ENCODE data around the gene MYRFL.

GRCh38 chr12:69844836-69845235 is 19.8 kb downstream of the MYRFL start:
- TF ChIP-seq CTCF (IDR thresholded peaks at IDR 0.05) (no peak), POLR2A (IDR thresholded peaks at IDR 0.05) (no peak)

All from lower leg skin (tissue), 3 donors.